Measurements from ENCODE around the gene PIGO. TPM values are rescaled to one million over a fixed set of nuclear protein-coding genes. Genes with fewer than 3 reads are reported as not detected.
A peak's percentile ranks its signal among the peaks of the same experiment; 100 is the strongest.

Gene PIGO
- total RNA-seq, 1 donor from 2014 or later = 25.1 TPM

DNA sequence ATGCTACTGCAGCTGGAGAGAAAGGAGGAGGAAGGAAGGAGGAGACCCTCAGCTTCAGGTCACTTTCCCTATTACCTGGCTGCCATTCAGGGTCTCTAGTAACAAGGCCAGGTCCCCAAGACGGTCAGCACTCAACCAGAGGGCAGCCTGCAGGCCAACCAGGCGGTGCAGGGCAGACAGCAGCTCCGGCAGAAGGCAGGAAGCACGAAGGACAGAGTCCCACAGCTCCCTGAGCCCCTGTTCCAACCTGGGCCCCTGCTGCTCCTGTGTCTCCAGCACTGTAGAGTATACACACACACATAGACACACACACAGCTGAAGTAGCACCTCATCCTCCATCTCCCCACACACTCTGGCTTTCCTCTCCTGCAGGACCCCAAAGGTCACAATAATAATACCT lies 18.3 kb downstream of the PIGO start:
- Histone ChIP-seq H3K4me3 (no peak overlapping the region), H3K36me3 (no peaks in the 10 kb centered on the region), H3K4me1 (peaks cover 25% of the 10 kb centered on the region), H3K27ac (no peak overlapping the region), H3K9me3 (no peaks in the 10 kb centered on the region), H3K27me3 (ENCODE audit: low read depth) (no peaks in the 10 kb centered on the region)
- TF ChIP-seq, protein P1, sequence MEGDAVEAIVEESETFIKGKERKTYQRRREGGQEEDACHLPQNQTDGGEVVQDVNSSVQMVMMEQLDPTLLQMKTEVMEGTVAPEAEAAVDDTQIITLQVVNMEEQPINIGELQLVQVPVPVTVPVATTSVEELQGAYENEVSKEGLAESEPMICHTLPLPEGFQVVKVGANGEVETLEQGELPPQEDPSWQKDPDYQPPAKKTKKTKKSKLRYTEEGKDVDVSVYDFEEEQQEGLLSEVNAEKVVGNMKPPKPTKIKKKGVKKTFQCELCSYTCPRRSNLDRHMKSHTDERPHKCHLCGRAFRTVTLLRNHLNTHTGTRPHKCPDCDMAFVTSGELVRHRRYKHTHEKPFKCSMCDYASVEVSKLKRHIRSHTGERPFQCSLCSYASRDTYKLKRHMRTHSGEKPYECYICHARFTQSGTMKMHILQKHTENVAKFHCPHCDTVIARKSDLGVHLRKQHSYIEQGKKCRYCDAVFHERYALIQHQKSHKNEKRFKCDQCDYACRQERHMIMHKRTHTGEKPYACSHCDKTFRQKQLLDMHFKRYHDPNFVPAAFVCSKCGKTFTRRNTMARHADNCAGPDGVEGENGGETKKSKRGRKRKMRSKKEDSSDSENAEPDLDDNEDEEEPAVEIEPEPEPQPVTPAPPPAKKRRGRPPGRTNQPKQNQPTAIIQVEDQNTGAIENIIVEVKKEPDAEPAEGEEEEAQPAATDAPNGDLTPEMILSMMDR (IDR thresholded peaks at IDR 0.05) = no peak
- ATAC-seq (no peak), DNase-seq (no peak)
- intact Hi-C loops (cut with DNase I) = no loop called here

GRCh38 chr9:35076848-35077247 lies 19.5 kb downstream of the PIGO start:
- no peaks in the 10 kb centered on the region for H3K36me3 ChIP-seq
- H3K4me1 ChIP-seq = peaks cover 27% of the 10 kb centered on the region
- H3K9me3 ChIP-seq = no peaks in the 10 kb centered on the region
- no peak overlapping the region for H3K4me3 ChIP-seq
- DNase-seq (no peak), ATAC-seq (no peak)
- TF ChIP-seq, protein P1 (IDR thresholded peaks at IDR 0.05) = no peak
- no peak overlapping the region for H3K27ac ChIP-seq
- intact Hi-C loops (cut with DNase I) = no loop called here
- H3K27me3 ChIP-seq (ENCODE audit: low read depth) = no peaks in the 10 kb centered on the region

- no peak for ATAC-seq
- intact Hi-C loops (cut with DNase I) = no loop called here
- DNase-seq = no peak
Measured at GRCh38 chr9:35075358-35075757, 21.0 kb downstream of the PIGO start.

DNA sequence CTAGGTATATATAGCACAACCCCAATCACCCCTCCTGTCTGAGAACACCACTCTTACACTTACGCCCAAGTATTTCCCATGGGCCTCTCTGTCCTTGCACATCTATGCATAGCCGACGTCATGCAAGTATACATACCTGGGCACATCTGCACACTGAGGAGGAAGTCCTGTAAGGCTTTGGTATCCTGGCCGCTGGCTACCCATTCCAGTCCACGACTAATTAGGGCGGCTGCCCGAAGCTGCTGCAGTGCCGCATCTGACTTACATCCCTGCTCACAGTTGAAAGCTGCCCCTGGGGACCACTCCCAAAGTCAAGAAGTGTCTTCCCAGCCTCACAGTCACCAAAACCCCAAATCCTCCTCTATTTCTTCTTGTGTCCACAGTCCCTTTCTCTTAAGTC lies 21.6 kb downstream of the PIGO start:
- no peaks in the 10 kb centered on the region for H3K27me3 ChIP-seq (ENCODE audit: low read depth)
- peaks cover 36% of the 10 kb centered on the region for H3K4me1 ChIP-seq
- DNase-seq = no peak
- no peak overlapping the region for H3K4me3 ChIP-seq
- H3K27ac ChIP-seq = no peak overlapping the region
- no peaks in the 10 kb centered on the region for H3K9me3 ChIP-seq
- intact Hi-C loops (cut with DNase I) = no loop called here
- no peaks in the 10 kb centered on the region for H3K36me3 ChIP-seq
- ATAC-seq = no peak
- TF ChIP-seq, protein P1 (IDR thresholded peaks at IDR 0.05) = no peak

More at GRCh38 chr9:35075358-35075757, 21.0 kb downstream of the PIGO start:
- TF ChIP-seq, protein P1 (IDR thresholded peaks at IDR 0.05) = no peak
- Histone ChIP-seq H3K4me1 (peaks cover 33% of the 10 kb centered on the region), H3K36me3 (no peaks in the 10 kb centered on the region), H3K9me3 (no peaks in the 10 kb centered on the region), H3K27ac (no peak overlapping the region), H3K27me3 (ENCODE audit: low read depth) (no peaks in the 10 kb centered on the region), H3K4me3 (no peak overlapping the region)

DNA sequence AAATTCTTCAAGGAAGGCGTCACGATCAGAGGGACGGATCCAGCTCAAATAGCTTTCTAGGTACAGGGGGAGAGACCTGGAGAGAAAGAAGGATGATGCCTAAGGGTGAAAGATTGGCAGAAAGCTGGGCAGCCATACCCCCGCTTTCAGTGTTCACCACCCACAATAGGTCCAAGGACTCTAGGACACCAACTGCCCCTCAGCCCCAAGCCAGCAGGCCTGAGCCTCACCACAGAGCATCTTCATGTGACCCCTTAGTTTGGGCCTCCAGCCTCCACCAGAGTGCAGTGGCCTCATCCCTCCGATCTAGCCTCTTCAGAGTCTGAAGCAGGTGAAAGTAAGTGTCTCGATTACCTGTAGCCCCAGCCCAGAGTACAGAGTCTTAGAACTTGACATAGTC lies 22.2 kb downstream of the PIGO start:
- H3K4me1 ChIP-seq = peaks cover 40% of the 10 kb centered on the region
- H3K27ac ChIP-seq = no peak overlapping the region
- no peaks in the 10 kb centered on the region for H3K9me3 ChIP-seq
- no peaks in the 10 kb centered on the region for H3K36me3 ChIP-seq
- H3K27me3 ChIP-seq (ENCODE audit: low read depth) = no peaks in the 10 kb centered on the region
- DNase-seq = no peak
- ATAC-seq = no peak
- no peak overlapping the region for H3K4me3 ChIP-seq
- intact Hi-C loops (cut with DNase I) = no loop called here
- TF ChIP-seq, protein P1 (IDR thresholded peaks at IDR 0.05) = no peak

GRCh38 chr9:35073279-35073612 lies 23.1 kb downstream of the PIGO start:
- TF ChIP-seq, protein P1 (IDR thresholded peaks at IDR 0.05) = no peak
- no peak for DNase-seq
- H3K36me3 ChIP-seq = peaks cover 6% of the 10 kb centered on the region
- peaks cover 40% of the 10 kb centered on the region for H3K4me1 ChIP-seq
- H3K27me3 ChIP-seq (ENCODE audit: low read depth) = no peaks in the 10 kb centered on the region
- no peak for ATAC-seq
- intact Hi-C loops (cut with DNase I) = no loop called here
- H3K27ac ChIP-seq = peak overlapping the region; percentile 100
- H3K9me3 ChIP-seq = no peaks in the 10 kb centered on the region
- peak overlapping the region; percentile 98 for H3K4me3 ChIP-seq

All from lower lobe of right lung (tissue), 2 donors.